ENCODE data around the gene BRD7.

BRD7 gene

DNA sequence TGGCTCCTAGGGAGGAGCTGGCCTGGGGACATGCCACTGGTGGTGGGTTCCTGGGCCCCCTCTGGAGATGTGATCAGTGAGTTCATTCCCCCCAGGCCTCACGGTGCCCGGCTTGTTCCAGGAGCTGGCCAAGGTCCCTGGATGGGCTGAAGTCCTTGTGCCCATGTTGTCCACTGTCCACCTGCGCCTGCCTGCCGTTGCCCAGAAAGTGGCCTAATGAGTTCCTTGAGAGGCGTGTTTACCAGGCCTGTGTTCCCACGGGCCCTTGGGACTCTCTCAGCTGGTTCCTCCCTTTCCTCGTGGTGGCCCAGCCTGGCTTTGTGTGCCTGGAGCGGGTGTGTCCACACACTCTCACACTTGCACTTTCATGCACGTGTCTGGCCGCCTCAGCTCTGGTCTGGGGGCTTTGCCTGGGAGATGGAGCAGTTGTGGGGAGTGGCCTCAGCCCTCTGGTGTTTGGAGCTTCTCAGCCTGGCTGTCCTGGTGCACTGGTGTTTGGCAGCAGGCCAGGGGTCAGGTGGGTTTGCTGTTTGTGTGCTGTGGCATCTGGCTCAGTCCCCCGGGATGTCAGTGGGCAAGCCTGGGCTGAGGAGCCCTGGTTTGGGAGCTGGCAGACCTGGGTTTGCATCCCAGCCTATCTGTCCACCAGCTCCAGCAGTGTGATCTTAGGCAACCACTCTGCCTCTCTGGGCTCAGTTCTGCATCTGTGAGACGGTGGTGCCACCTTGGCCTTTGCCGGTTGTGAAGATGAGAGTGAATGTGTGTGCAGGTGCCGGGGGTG lies 84.5 kb downstream of the BRD7 start:
- H2AFZ ChIP-seq (ENCODE audit: low read depth, low read length), result no peak overlapping the region
- no peaks in the 10 kb centered on the region for H3K27me3 ChIP-seq (ENCODE audit: low read depth, low read length)
- no peaks in the 10 kb centered on the region for H3K9me3 ChIP-seq (ENCODE audit: insufficient read depth, low read length)
- H3K4me1 ChIP-seq (ENCODE audit: low read length), result peaks cover 42% of the 10 kb centered on the region
- peaks cover 76% of the 10 kb centered on the region for H4K20me1 ChIP-seq (ENCODE audit: insufficient read depth, low read length)
- no peak overlapping the region for H3K27ac ChIP-seq (ENCODE audit: low read length)
- H3K4me3 ChIP-seq (ENCODE audit: low read length), result no peak overlapping the region
- peaks cover 78% of the 10 kb centered on the region for H3K79me2 ChIP-seq (ENCODE audit: low read length)
- H3K9ac ChIP-seq (ENCODE audit: low read length), result no peak overlapping the region
- peaks cover 36% of the 10 kb centered on the region for H3K36me3 ChIP-seq (replicated peaks; ENCODE audit: low read depth, low read length)
- TF ChIP-seq EZH2phosphoT487 (IDR thresholded peaks at IDR 0.05; ENCODE audit: low read depth), result no peak
- TF ChIP-seq CTCF (IDR thresholded peaks at IDR 0.05; ENCODE audit: low read depth, low read length), result no peak
- no peak overlapping the region for H3K4me2 ChIP-seq (ENCODE audit: low read length)

DNA sequence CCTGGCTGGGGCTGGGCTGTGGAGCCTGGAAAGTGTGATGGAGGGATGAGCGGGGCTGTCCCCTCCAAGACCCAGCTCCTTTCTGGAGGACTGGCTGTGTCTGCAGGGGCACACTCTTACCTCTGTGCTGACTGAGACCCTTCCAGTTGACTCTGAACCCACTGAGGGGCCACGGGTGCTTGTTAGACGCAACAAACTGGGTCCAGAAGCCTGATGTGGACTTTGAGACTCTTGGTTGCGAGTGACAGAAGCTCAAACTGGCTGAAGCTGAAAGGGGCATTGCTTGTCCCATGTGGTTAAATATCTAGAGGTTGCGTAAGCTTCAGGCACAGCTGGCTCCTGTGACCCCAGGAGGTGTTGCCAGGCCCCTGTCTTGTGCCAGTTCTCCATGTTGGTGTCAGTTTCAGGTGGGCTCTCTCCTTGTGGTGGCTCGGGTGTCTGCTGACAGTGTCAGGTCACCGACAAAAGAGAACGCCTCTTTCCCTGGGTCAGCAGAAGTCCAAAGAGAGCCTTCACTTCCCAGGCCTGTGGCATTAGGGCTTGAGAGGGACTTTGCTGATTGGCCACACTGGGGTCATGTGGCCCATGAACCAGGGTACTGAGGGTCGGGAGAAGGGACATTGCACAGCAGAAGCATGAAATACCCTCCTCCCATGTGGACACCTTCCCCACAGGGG lies 85.7 kb downstream of the BRD7 start:
- Histone ChIP-seq H3K4me3 (ENCODE audit: low read length) (no peak overlapping the region), H4K20me1 (ENCODE audit: insufficient read depth, low read length) (peaks cover 88% of the 10 kb centered on the region), H3K9ac (ENCODE audit: low read length) (no peak overlapping the region), H3K9me3 (ENCODE audit: insufficient read depth, low read length) (0 out of 2 replicates have a peak, but pooled peaks cover 3% of the 10 kb centered on the region), H3K4me1 (ENCODE audit: low read length) (peaks cover 51% of the 10 kb centered on the region), H3K27me3 (ENCODE audit: low read depth, low read length) (no peaks in the 10 kb centered on the region), H2AFZ (ENCODE audit: low read depth, low read length) (no peak overlapping the region), H3K36me3 (replicated peaks; ENCODE audit: low read depth, low read length) (peaks cover 35% of the 10 kb centered on the region), H3K4me2 (ENCODE audit: low read length) (no peak overlapping the region), H3K79me2 (ENCODE audit: low read length) (peaks cover 90% of the 10 kb centered on the region), H3K27ac (ENCODE audit: low read length) (no peak overlapping the region)
- no peak for TF ChIP-seq EZH2phosphoT487 (IDR thresholded peaks at IDR 0.05; ENCODE audit: low read depth)

- no peak overlapping the region for H2AFZ ChIP-seq (ENCODE audit: low read depth, low read length)
- 0 out of 2 replicates have a peak, but pooled peaks cover 4% of the 10 kb centered on the region for H3K9me3 ChIP-seq (ENCODE audit: insufficient read depth, low read length)
- H3K9ac ChIP-seq (ENCODE audit: low read length), result peak overlapping the region; percentile 44
- peaks cover 54% of the 10 kb centered on the region for H3K4me1 ChIP-seq (ENCODE audit: low read length)
- H3K4me3 ChIP-seq (ENCODE audit: low read length), result peak overlapping the region; percentile 64
- TF ChIP-seq EZH2phosphoT487 (IDR thresholded peaks at IDR 0.05; ENCODE audit: low read depth) (no peak), CTCF (IDR thresholded peaks at IDR 0.05; ENCODE audit: low read depth, low read length) (no peak)
- peak overlapping the region; percentile 86 for H3K4me2 ChIP-seq (ENCODE audit: low read length)
- peaks cover 36% of the 10 kb centered on the region for H3K36me3 ChIP-seq (replicated peaks; ENCODE audit: low read depth, low read length)
- peaks cover 92% of the 10 kb centered on the region for H4K20me1 ChIP-seq (ENCODE audit: insufficient read depth, low read length)
- H3K79me2 ChIP-seq (ENCODE audit: low read length), result peaks cover 92% of the 10 kb centered on the region
- peak overlapping the region; percentile 57 for H3K27ac ChIP-seq (ENCODE audit: low read length)
- H3K27me3 ChIP-seq (ENCODE audit: low read depth, low read length), result no peaks in the 10 kb centered on the region
Observed at GRCh38 chr16:50282010-50282538, 86.7 kb downstream of the BRD7 start.

DNA sequence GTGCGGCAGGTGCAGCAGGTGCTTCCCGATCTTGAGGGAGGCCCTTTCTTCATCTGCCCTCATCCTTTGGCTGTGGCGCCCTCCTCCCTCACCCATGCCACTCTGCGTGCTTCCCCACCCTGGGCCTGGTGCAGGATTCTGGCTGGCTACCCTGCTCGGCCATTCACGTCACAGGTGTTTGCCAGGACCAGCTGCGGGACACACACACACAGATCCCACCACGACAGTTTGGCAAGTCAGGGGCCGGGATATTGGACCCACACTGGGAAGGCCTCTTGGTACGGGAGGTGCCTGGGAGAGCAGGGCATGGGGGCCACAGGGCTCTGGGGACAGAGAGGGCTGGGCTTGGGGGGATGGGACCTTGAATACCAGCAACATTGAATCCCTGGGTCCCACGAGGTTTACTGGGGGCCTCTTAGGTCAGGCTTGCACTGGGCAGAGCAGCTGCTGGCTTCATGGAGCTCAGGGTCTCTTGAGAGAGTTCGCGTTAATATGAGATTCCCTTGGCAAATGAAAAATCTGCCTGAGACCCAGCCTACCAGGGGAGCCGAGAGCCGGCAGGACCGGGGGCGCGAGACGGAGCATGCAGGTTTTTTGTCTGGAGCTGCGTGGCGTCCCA lies 87.3 kb downstream of the BRD7 start:
- peak overlapping the region; percentile 44 for H3K9ac ChIP-seq (ENCODE audit: low read length)
- peaks cover 60% of the 10 kb centered on the region for H3K4me1 ChIP-seq (ENCODE audit: low read length)
- peaks cover 36% of the 10 kb centered on the region for H3K36me3 ChIP-seq (replicated peaks; ENCODE audit: low read depth, low read length)
- peaks cover 92% of the 10 kb centered on the region for H3K79me2 ChIP-seq (ENCODE audit: low read length)
- H3K4me2 ChIP-seq (ENCODE audit: low read length), result peak overlapping the region; percentile 86
- no peaks in the 10 kb centered on the region for H3K27me3 ChIP-seq (ENCODE audit: low read depth, low read length)
- no peak overlapping the region for H2AFZ ChIP-seq (ENCODE audit: low read depth, low read length)
- peak overlapping the region; percentile 57 for H3K27ac ChIP-seq (ENCODE audit: low read length)
- 0 out of 2 replicates have a peak, but pooled peaks cover 4% of the 10 kb centered on the region for H3K9me3 ChIP-seq (ENCODE audit: insufficient read depth, low read length)
- peak overlapping the region; percentile 64 for H3K4me3 ChIP-seq (ENCODE audit: low read length)
- TF ChIP-seq EZH2phosphoT487 (IDR thresholded peaks at IDR 0.05; ENCODE audit: low read depth), result no peak
- H4K20me1 ChIP-seq (ENCODE audit: insufficient read depth, low read length), result peaks cover 95% of the 10 kb centered on the region
